COR-L47 (cell line): Measurements from ENCODE around the gene IGIP.
"Not testable (repeated sequence)": the region's sequence is repeated elsewhere in the genome, so short reads cannot be mapped to it uniquely, and the experiment has no call there.

ENCODE experiments used
- DNase-seq: peaks from one replicate; lab custom pipeline; 2025; lab: John Stamatoyannopoulos, UW

The IGIP gene

GRCh38 chr5:140141241-140141640 is 15.5 kb downstream of the IGIP start:
- no peak for DNase-seq

GRCh38 chr5:140142246-140142645 is 16.5 kb downstream of the IGIP start:
- DNase-seq: no peak

GRCh38 chr5:140142856-140143255 is 17.1 kb downstream of the IGIP start:
- no peak for DNase-seq

GRCh38 chr5:140143521-140144258 is 18.0 kb downstream of the IGIP start:
- DNase-seq: no peak

- DNase-seq: no peak
These were observed 19.5 kb downstream of the IGIP start for GRCh38 chr5:140145256-140145655.

GRCh38 chr5:140145818-140146522 is 20.2 kb downstream of the IGIP start:
- no peak for DNase-seq

GRCh38 chr5:140146523-140146842 is 20.7 kb downstream of the IGIP start:
- DNase-seq: no peak

GRCh38 chr5:140147460-140147859 is 21.7 kb downstream of the IGIP start:
- DNase-seq: no peak

- peak; percentile 39 for DNase-seq
These were observed 22.8 kb downstream of the IGIP start for GRCh38 chr5:140148508-140148907.

GRCh38 chr5:140150201-140150600 is 24.5 kb downstream of the IGIP start:
- no peak for DNase-seq

- no peak for DNase-seq
These were observed 25.6 kb downstream of the IGIP start for GRCh38 chr5:140151144-140152021.

- DNase-seq: no peak
These were observed 26.6 kb downstream of the IGIP start for GRCh38 chr5:140152022-140152999.

GRCh38 chr5:140153255-140153654 is 27.5 kb downstream of the IGIP start:
- DNase-seq: no peak

- DNase-seq: no peak
These were observed 28.2 kb downstream of the IGIP start for GRCh38 chr5:140153905-140154304.

- DNase-seq: not testable (repeated sequence)
These were observed 29.1 kb downstream of the IGIP start for GRCh38 chr5:140154710-140155381.

- DNase-seq: peak; percentile 68
These were observed 31.5 kb downstream of the IGIP start for GRCh38 chr5:140157032-140157781.

GRCh38 chr5:140159014-140159927 is 33.5 kb downstream of the IGIP start:
- DNase-seq: no peak

GRCh38 chr5:140162275-140162674 is 36.5 kb downstream of the IGIP start:
- no peak for DNase-seq

- DNase-seq: no peak
These were observed 37.0 kb downstream of the IGIP start for GRCh38 chr5:140162781-140163180.
